Uterus (tissue), 4 donors: ENCODE results near the gene ACE. TPM values are rescaled to one million over a fixed set of nuclear protein-coding genes. Genes with fewer than 3 reads are reported as not detected.

Experiments
- DNase-seq, 2 donors: peaks; one replicate each; pipeline ENCODE4 v3.0.0-alpha.2; 2019 to 2020
- H3K27ac ChIP-seq, 2 donors: fragments of 200-600 bp; sonication (generic); 1 replicate in 1 of 2; 2 replicates in 1 of 2; pipeline ENCODE4 v1.5.1; 2016 to 2018
- H3K27me3 ChIP-seq, 2 donors: fragments of 200-600 bp; sonication (generic); one replicate each; pipeline ENCODE4 v1.5.1; 2018 to 2019; ENCODE audit warnings: control low read depth in 1 of 2
- H3K36me3 ChIP-seq, 2 donors: fragments of 200-600 bp; sonication (generic); one replicate each; pipeline ENCODE4 v1.5.1; 2019; ENCODE audit warnings: control low read depth in 1 of 2
- H3K4me1 ChIP-seq, 2 donors: fragments of 200-600 bp; sonication (generic); one replicate each; pipeline ENCODE4 v1.5.1; 2018 to 2019; ENCODE audit warnings: control low read depth in 1 of 2
- H3K4me3 ChIP-seq, 2 donors: fragments of 200-600 bp; sonication (generic); 1 replicate in 1 of 2; 2 replicates in 1 of 2; pipeline ENCODE4 v1.5.1; 2018 to 2019; ENCODE audit warnings: mild to moderate bottlenecking in 1 of 2
- H3K9me3 ChIP-seq, 2 donors: fragments of 200-600 bp; sonication (generic); one replicate each; pipeline ENCODE4 v1.5.1; 2019; ENCODE audit warnings: control low read depth in 1 of 2
- POLR2A ChIP-seq, 2 donors: fragments of 450-650 bp; IDR thresholded peaks; one replicate each; pipeline ENCODE4 v1.6.1; 2016; ENCODE audit warnings: antibody characterized with exemption in 2 of 2, mild to moderate bottlenecking in 1 of 2, moderate library complexity in 1 of 2
- intact Hi-C: fragments of 100-400 bp; cut with DNase I; formaldehyde crosslinking; loops from one replicate; pipeline ENCODE4 v1.15.1; 2023; ENCODE audit warnings: low total_unique reads
- total RNA-seq, 4 donors: library from RNA; depleted of rRNA in 3 of 4; stranded (reverse); fragments of >200 nt in 3 of 4; gene quantifications; one replicate each; pipeline versions ENCODE4 v1.1.0 to v1.2.4, GENCODE V29; 2014 to 2023
- TF ChIP-seq, protein P1 (sequence below), 4 experiments: fragments of 200-600 bp in 2 of 4; fragments of 450-650 bp in 2 of 4; sonication (generic) in 2 of 4; IDR thresholded peaks; one replicate each; pipeline ENCODE4 v1.5.1; 2016 to 2019; ENCODE audit warnings: antibody characterized with exemption in 4 of 4, mild to moderate bottlenecking in 2 of 4, moderate library complexity in 1 of 4
- donor health status: DM: yes; HTN: yes; CAD: no.

The ACE gene
- total RNA-seq, 4 donors from 2014 or later: 0.77 to 27.4 (median 7.9) TPM; not detected in 1

DNA sequence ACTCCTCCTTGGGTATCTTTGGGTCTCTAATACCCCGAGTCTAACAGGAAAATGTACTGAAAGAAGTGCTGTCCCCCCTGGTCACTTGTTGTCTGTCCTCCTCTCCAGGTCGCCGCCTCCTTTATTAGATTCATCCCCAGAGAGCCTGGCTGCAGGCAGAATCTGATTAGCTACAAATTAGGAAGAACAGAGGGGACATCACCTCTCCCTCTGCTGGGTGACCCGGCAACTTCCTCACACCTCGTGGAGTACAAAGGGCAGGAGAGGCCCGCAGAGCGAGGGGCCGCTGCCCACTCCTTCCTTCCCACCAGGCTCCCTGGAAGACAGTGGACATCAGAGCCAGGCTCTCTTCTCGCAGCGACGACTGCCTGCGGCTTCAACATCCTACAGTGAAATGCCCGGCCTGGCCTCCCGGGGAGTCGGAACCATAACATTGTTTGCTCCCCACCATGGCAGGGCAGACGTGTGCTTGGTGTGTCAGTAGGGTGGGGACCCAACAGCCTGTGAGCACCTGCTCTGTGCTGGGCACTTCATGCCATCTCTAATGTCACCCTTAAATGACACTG lies 36.0 kb upstream of the ACE start:
- no peak for DNase-seq
- no peak overlapping the region for H3K4me3 ChIP-seq
- intact Hi-C loops: no loop called here
- H3K27ac ChIP-seq: peak overlapping the region in 1 of 2 donors; percentile 51
- no peaks in the 10 kb centered on the region for H3K9me3 ChIP-seq
- H3K27me3 ChIP-seq: no peaks in the 10 kb centered on the region
- H3K4me1 ChIP-seq: no peaks in the 10 kb centered on the region
- TF ChIP-seq, protein P1, sequence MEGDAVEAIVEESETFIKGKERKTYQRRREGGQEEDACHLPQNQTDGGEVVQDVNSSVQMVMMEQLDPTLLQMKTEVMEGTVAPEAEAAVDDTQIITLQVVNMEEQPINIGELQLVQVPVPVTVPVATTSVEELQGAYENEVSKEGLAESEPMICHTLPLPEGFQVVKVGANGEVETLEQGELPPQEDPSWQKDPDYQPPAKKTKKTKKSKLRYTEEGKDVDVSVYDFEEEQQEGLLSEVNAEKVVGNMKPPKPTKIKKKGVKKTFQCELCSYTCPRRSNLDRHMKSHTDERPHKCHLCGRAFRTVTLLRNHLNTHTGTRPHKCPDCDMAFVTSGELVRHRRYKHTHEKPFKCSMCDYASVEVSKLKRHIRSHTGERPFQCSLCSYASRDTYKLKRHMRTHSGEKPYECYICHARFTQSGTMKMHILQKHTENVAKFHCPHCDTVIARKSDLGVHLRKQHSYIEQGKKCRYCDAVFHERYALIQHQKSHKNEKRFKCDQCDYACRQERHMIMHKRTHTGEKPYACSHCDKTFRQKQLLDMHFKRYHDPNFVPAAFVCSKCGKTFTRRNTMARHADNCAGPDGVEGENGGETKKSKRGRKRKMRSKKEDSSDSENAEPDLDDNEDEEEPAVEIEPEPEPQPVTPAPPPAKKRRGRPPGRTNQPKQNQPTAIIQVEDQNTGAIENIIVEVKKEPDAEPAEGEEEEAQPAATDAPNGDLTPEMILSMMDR (IDR thresholded peaks at IDR 0.05): no peak
- no peak for TF ChIP-seq POLR2A (IDR thresholded peaks at IDR 0.05)
- no peaks in the 10 kb centered on the region for H3K36me3 ChIP-seq

DNA sequence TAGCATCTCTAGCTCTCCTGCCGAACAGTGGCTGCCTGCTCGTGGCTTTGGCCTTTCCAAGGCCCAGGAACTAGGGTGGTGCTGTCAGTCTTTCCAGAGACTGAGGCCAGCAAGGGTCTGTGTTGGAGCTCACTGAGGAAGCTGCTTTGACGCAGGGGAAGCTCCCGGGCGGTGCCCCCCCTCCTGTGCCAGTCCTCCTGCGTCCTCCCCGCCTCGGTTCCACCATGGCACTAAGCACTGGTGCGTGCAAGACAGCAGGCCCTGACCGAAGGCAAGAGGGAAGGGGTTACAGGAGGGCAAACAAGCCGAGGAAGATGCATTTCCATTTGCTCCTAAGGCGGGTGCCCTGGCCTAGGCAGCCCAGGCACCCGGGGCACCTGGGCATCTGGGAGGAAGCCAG lies 35.2 kb upstream of the ACE start:
- no peak for DNase-seq
- Histone ChIP-seq H3K27me3 (no peaks in the 10 kb centered on the region), H3K4me3 (no peak overlapping the region), H3K27ac (no peak overlapping the region), H3K4me1 (no peaks in the 10 kb centered on the region), H3K9me3 (no peaks in the 10 kb centered on the region), H3K36me3 (no peaks in the 10 kb centered on the region)
- TF ChIP-seq POLR2A (IDR thresholded peaks at IDR 0.05): no peak
- TF ChIP-seq, protein P1 (IDR thresholded peaks at IDR 0.05): no peak
- intact Hi-C loops: no loop called here

DNA sequence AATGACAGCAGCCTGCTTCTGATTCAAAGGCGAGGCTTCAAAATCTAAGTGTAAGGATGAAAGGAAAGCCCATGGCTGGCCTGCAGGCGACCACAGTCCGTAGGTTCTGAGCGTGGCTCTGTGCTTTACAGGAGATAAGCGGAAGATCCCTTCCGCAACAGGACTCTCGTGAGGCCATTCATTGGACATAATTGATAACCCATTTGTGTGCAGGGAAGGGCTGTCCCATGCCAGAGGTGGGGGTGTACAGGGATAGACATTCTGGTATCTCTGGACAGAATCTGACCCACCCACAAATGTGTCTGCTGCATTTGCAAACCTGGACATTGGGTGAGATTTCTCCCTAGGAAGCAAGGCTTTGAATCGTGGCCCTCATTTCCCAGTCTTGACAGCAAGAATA lies 34.8 kb upstream of the ACE start:
- Histone ChIP-seq H3K9me3 (no peaks in the 10 kb centered on the region), H3K36me3 (no peaks in the 10 kb centered on the region), H3K4me1 (no peaks in the 10 kb centered on the region), H3K4me3 (no peak overlapping the region), H3K27me3 (no peaks in the 10 kb centered on the region), H3K27ac (no peak overlapping the region)
- no peak for DNase-seq
- intact Hi-C loops: no loop called here
- no peak for TF ChIP-seq POLR2A (IDR thresholded peaks at IDR 0.05)
- TF ChIP-seq, protein P1 (IDR thresholded peaks at IDR 0.05): no peak

DNA sequence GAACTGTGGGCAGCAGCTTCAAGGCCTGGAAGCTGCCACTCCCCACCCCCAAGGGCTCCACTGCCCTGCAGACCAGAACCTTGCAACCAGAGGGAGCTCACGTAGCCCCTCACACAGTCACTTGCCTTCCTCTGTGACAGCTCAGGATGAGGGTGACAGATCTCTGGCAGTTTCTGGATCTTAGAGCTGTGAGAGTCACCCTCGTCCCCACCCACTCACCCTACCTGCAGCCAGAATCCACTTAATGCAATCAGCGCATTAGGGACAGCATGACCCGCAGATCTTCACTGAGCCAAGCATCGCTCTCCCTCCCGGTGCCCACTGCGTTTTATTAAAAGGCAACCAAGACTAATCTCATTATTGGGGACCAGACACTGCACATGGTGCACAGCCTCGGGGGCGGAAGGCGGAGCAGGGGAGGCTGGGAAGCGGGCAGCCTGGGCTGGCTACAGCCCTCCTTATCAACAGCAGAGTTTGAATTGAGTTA lies 34.3 kb upstream of the ACE start:
- Histone ChIP-seq H3K36me3 (no peaks in the 10 kb centered on the region), H3K4me1 (peaks cover 0 to 4% of the 10 kb centered on the region in 2 donors), H3K9me3 (no peaks in the 10 kb centered on the region), H3K27ac (no peak overlapping the region), H3K27me3 (no peaks in the 10 kb centered on the region), H3K4me3 (no peak overlapping the region)
- intact Hi-C loops: no loop called here
- no peak for DNase-seq
- no peak for TF ChIP-seq POLR2A (IDR thresholded peaks at IDR 0.05)
- TF ChIP-seq, protein P1 (IDR thresholded peaks at IDR 0.05): no peak

DNA sequence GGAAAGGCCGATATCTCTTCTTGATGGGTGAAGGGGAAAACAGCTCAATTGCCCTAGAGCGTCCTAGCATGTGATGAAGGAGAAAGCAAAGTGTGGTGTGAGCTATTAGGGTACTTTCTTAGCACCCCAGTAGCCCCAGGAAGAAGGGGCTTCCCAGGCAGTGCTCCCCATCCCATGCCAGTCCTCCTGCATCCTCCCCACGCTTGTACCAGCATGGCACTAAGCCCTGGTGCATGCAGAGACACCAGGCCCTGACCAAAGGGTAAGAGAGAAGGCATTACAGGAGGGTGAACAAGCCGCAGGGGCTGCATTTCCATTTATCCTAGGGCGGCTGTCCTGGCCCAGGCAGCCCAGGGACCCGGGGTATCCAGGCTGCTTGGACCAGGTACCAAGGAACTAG lies 33.8 kb upstream of the ACE start:
- H3K9me3 ChIP-seq: no peaks in the 10 kb centered on the region
- TF ChIP-seq, protein P1 (IDR thresholded peaks at IDR 0.05): no peak
- no peak for TF ChIP-seq POLR2A (IDR thresholded peaks at IDR 0.05)
- peaks cover 0 to 8% of the 10 kb centered on the region in 2 donors for H3K4me1 ChIP-seq
- intact Hi-C loops: no loop called here
- no peak overlapping the region for H3K4me3 ChIP-seq
- H3K36me3 ChIP-seq: no peaks in the 10 kb centered on the region
- H3K27ac ChIP-seq: no peak overlapping the region
- no peaks in the 10 kb centered on the region for H3K27me3 ChIP-seq
- DNase-seq: no peak
